ENCODE measurements around the gene RND1. TPM values are rescaled to one million over a fixed set of nuclear protein-coding genes. Genes with fewer than 3 reads are reported as not detected.

Gene RND1
- total and polyA plus RNA-seq, 4 experiments from 2014 or later, result 0.85 to 2.6 (median 1.1) TPM

- H3K27ac Mint-ChIP-seq, result peak overlapping the region in 2 of 7 donors; percentile 70 to 79
- CTCF ChIA-PET (ENCODE audit: partially characterized antibody), result interaction anchor here (6.7 kb wide), 1 partner anchor 10 kb away, joined by 40 read pairs; no protein-coding TSS in a partner anchor
- Histone ChIP-seq H3K36me3 (ENCODE audit: insufficient read depth, low read length) (peaks cover 14% of the 10 kb centered on the region), H3K27me3 (ENCODE audit: insufficient read depth, low read length) (no peaks in the 10 kb centered on the region), H3K4me1 (ENCODE audit: insufficient read depth, low read length) (peaks cover 9% of the 10 kb centered on the region), H3K27ac (ENCODE audit: low read depth, low read length) (no peak overlapping the region), H3K4me3 (ENCODE audit: low read length in 2 of 2) (no peak overlapping the region), H3K9me3 (ENCODE audit: control insufficient read depth in 1 of 2, low read length in 2 of 2) (no peaks in the 10 kb centered on the region)
- intact Hi-C loops (cut with micrococcal nuclease), result no loop called here
- H3K36me3 Mint-ChIP-seq, result peaks cover 5 to 20% of the 10 kb centered on the region in 2 donors
- no peak for DNase-seq
- H3K4me1 Mint-ChIP-seq, result peaks cover 6 to 28% (median 12%) of the 10 kb centered on the region in 4 donors
- no peak overlapping the region for H3K4me3 Mint-ChIP-seq
- H3K27me3 Mint-ChIP-seq, result no peaks in the 10 kb centered on the region
- POLR2A ChIA-PET (ENCODE audit: partially characterized antibody), result interaction anchor here (2.0 kb wide), 1 partner anchor 11 kb away, joined by 9 read pairs; no protein-coding TSS in a partner anchor
- no peaks in the 10 kb centered on the region for H3K9me3 Mint-ChIP-seq
Observed at GRCh38 chr12:48824905-48825304, 40.8 kb downstream of the RND1 start.

DNA sequence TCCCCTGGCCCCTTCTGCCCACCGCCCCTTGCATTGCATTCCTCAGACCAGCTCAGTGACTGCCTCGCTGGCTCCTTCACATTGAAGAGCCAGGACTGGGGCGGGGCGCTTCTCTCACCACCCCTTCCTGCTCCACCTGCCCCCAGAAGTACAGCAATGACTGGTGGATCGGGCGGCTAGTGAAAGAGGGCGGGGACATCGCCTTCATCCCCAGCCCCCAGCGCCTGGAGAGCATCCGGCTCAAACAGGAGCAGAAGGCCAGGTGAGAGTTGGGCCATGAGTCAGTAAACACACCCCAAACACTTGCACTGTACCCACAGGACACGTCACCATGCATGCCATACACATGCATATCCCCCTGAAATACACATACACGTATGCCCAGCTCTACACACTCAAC lies 41.6 kb downstream of the RND1 start:
- Histone ChIP-seq H3K9me3 (ENCODE audit: control insufficient read depth in 1 of 2, low read length in 2 of 2) (no peaks in the 10 kb centered on the region), H3K36me3 (ENCODE audit: insufficient read depth, low read length) (peaks cover 6% of the 10 kb centered on the region), H3K4me1 (ENCODE audit: insufficient read depth, low read length) (peaks cover 9% of the 10 kb centered on the region), H3K27ac (ENCODE audit: low read depth, low read length) (no peak overlapping the region), H3K4me3 (ENCODE audit: low read length in 2 of 2) (no peak overlapping the region), H3K27me3 (ENCODE audit: insufficient read depth, low read length) (no peaks in the 10 kb centered on the region)
- ChIA-PET CTCF (ENCODE audit: partially characterized antibody) (interaction anchor here (6.7 kb wide), 1 partner anchor 9 kb away, joined by 40 read pairs; no protein-coding TSS in a partner anchor), POLR2A (ENCODE audit: partially characterized antibody) (interaction anchor here (2.0 kb wide), 1 partner anchor 10 kb away, joined by 9 read pairs; no protein-coding TSS in a partner anchor)
- H3K9me3 Mint-ChIP-seq, result no peaks in the 10 kb centered on the region
- H3K36me3 Mint-ChIP-seq, result peaks cover 0 to 12% of the 10 kb centered on the region in 2 donors
- H3K27ac Mint-ChIP-seq, result peak overlapping the region in 5 of 7 donors; percentile 31 to 76 (median 55)
- H3K4me3 Mint-ChIP-seq, result peak overlapping the region in 1 of 8 donors; percentile 21
- intact Hi-C loops (cut with micrococcal nuclease), result no loop called here
- no peaks in the 10 kb centered on the region for H3K27me3 Mint-ChIP-seq
- peak in 4 of 5 donors; percentile 6 to 57 (median 14) for DNase-seq
- H3K4me1 Mint-ChIP-seq, result peaks cover 8 to 36% (median 12%) of the 10 kb centered on the region in 4 donors

DNA sequence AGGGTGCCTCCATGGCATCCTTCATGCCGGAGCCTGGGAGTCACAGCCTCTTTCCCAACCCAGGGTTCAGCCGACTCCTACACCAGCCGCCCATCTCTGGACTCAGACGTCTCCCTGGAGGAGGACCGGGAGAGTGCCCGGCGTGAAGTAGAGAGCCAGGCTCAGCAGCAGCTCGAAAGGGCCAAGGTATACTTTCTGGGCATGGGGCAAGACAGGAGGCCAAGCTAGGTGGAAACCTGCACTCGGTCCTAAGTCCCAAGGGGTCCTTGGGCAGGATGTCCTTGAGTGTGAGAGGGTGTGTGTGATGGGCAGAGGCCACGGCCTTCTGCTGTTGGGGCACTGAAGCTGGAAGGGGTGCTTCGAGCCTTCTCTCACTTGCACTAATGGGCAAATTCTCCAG lies 42.4 kb downstream of the RND1 start:
- Histone ChIP-seq H3K4me3 (ENCODE audit: low read length in 2 of 2) (no peak overlapping the region), H3K9me3 (ENCODE audit: control insufficient read depth in 1 of 2, low read length in 2 of 2) (no peaks in the 10 kb centered on the region), H3K27me3 (ENCODE audit: insufficient read depth, low read length) (no peaks in the 10 kb centered on the region), H3K27ac (ENCODE audit: low read depth, low read length) (no peak overlapping the region), H3K4me1 (ENCODE audit: insufficient read depth, low read length) (peaks cover 9% of the 10 kb centered on the region), H3K36me3 (ENCODE audit: insufficient read depth, low read length) (no peaks in the 10 kb centered on the region)
- Mint-ChIP-seq H3K27me3 (no peaks in the 10 kb centered on the region), H3K36me3 (peaks cover 0 to 4% of the 10 kb centered on the region in 2 donors), H3K27ac (peak overlapping the region in 4 of 7 donors; percentile 30 to 62 (median 56)), H3K4me3 (no peak overlapping the region), H3K9me3 (no peaks in the 10 kb centered on the region), H3K4me1 (peaks cover 10 to 42% (median 14%) of the 10 kb centered on the region in 4 donors)
- intact Hi-C loops (cut with micrococcal nuclease), result no loop called here
- ChIA-PET POLR2A (ENCODE audit: partially characterized antibody) (interaction anchor here (2.0 kb wide), 1 partner anchor 9 kb away, joined by 9 read pairs; no protein-coding TSS in a partner anchor), CTCF (ENCODE audit: partially characterized antibody) (interaction anchor here (0.9 to 6.7 kb wide), 3 partner anchors 8 to 918 kb away, joined by 3 to 40 read pairs (median 5); partner anchors contain the start of genes DDX23 and TMBIM6)
- DNase-seq, result no peak

GRCh38 chr12:48822711-48823110 lies 43.0 kb downstream of the RND1 start:
- Histone ChIP-seq H3K36me3 (ENCODE audit: insufficient read depth, low read length) (no peaks in the 10 kb centered on the region), H3K27ac (ENCODE audit: low read depth, low read length) (no peak overlapping the region), H3K9me3 (ENCODE audit: control insufficient read depth in 1 of 2, low read length in 2 of 2) (no peaks in the 10 kb centered on the region), H3K4me1 (ENCODE audit: insufficient read depth, low read length) (peaks cover 12% of the 10 kb centered on the region), H3K27me3 (ENCODE audit: insufficient read depth, low read length) (no peaks in the 10 kb centered on the region), H3K4me3 (ENCODE audit: low read length in 2 of 2) (no peak overlapping the region)
- Mint-ChIP-seq H3K4me3 (peak overlapping the region in 1 of 8 donors; percentile 45), H3K36me3 (peaks cover 0 to 2% of the 10 kb centered on the region in 2 donors), H3K9me3 (no peaks in the 10 kb centered on the region), H3K4me1 (peaks cover 10 to 48% (median 15%) of the 10 kb centered on the region in 4 donors), H3K27me3 (no peaks in the 10 kb centered on the region), H3K27ac (peak overlapping the region in 2 of 7 donors; percentile 49 to 73)
- intact Hi-C loops (cut with micrococcal nuclease), result no loop called here
- no peak for DNase-seq
- CTCF ChIA-PET (ENCODE audit: partially characterized antibody), result interaction anchor here (0.9 to 6.7 kb wide), 3 partner anchors 8 to 919 kb away, joined by 3 to 40 read pairs (median 5); partner anchors contain the start of genes DDX23 and TMBIM6
- POLR2A ChIA-PET (ENCODE audit: partially characterized antibody), result interaction anchor here (2.0 kb wide), 1 partner anchor 9 kb away, joined by 9 read pairs; no protein-coding TSS in a partner anchor

- Histone ChIP-seq H3K27ac (ENCODE audit: low read depth, low read length) (no peak overlapping the region), H3K27me3 (ENCODE audit: insufficient read depth, low read length) (no peaks in the 10 kb centered on the region), H3K36me3 (ENCODE audit: insufficient read depth, low read length) (no peaks in the 10 kb centered on the region), H3K9me3 (ENCODE audit: control insufficient read depth in 1 of 2, low read length in 2 of 2) (no peaks in the 10 kb centered on the region), H3K4me3 (ENCODE audit: low read length in 2 of 2) (no peak overlapping the region), H3K4me1 (ENCODE audit: insufficient read depth, low read length) (peaks cover 18% of the 10 kb centered on the region)
- peaks cover 0 to 2% of the 10 kb centered on the region in 2 donors for H3K36me3 Mint-ChIP-seq
- H3K4me1 Mint-ChIP-seq, result peaks cover 15 to 54% (median 20%) of the 10 kb centered on the region in 4 donors
- intact Hi-C loops (cut with micrococcal nuclease), result no loop called here
- DNase-seq, result no peak
- no peaks in the 10 kb centered on the region for H3K9me3 Mint-ChIP-seq
- peak overlapping the region in 3 of 7 donors; percentile 49 to 73 (median 64) for H3K27ac Mint-ChIP-seq
- no peaks in the 10 kb centered on the region for H3K27me3 Mint-ChIP-seq
- ChIA-PET CTCF (ENCODE audit: partially characterized antibody) (no interaction called here), POLR2A (ENCODE audit: partially characterized antibody) (no interaction called here)
- H3K4me3 Mint-ChIP-seq, result no peak overlapping the region
Observed at GRCh38 chr12:48822139-48822538, 43.5 kb downstream of the RND1 start.

- no peak for DNase-seq
- Mint-ChIP-seq H3K4me1 (peaks cover 25 to 65% (median 34%) of the 10 kb centered on the region in 4 donors), H3K9me3 (no peaks in the 10 kb centered on the region), H3K27ac (peak overlapping the region in 4 of 7 donors; percentile 41 to 77 (median 60)), H3K27me3 (no peaks in the 10 kb centered on the region), H3K36me3 (no peaks in the 10 kb centered on the region), H3K4me3 (peak overlapping the region in 4 of 8 donors; percentile 56 to 93 (median 71))
- Histone ChIP-seq H3K9me3 (ENCODE audit: control insufficient read depth in 1 of 2, low read length in 2 of 2) (no peaks in the 10 kb centered on the region), H3K4me1 (ENCODE audit: insufficient read depth, low read length) (peaks cover 36% of the 10 kb centered on the region), H3K4me3 (ENCODE audit: low read length in 2 of 2) (no peak overlapping the region), H3K27ac (ENCODE audit: low read depth, low read length) (no peak overlapping the region), H3K27me3 (ENCODE audit: insufficient read depth, low read length) (no peaks in the 10 kb centered on the region), H3K36me3 (ENCODE audit: insufficient read depth, low read length) (no peaks in the 10 kb centered on the region)
- ChIA-PET POLR2A (ENCODE audit: partially characterized antibody) (interaction anchor here (0.7 to 2.1 kb wide), 2 partner anchors 32 to 921 kb away, joined by 3 to 10 read pairs; partner anchors contain the start of genes DDX23 and TMBIM6), CTCF (ENCODE audit: partially characterized antibody) (interaction anchor here (0.8 to 3.5 kb wide), 7 partner anchors 8 to 177 kb away, joined by 3 to 19 read pairs (median 5); partner anchors contain the start of gene DDX23)
- intact Hi-C loops (cut with micrococcal nuclease), result loop anchor here (1.0 kb wide), 2 partner anchors 32 to 70 kb away; partner anchors contain the start of gene DDX23
Observed at GRCh38 chr12:48819986-48820725, 45.5 kb downstream of the RND1 start.

Measured in CD4-positive, alpha-beta memory T cell (primary cell).